HG02885 (cell line): Measurements from ENCODE around the gene OR51V1.

Source experiments
- ATAC-seq: cut with Tn5 transposase; IDR thresholded peaks from one replicate; pipeline ENCODE4 v1.9.1; 2021; ENCODE audit warnings: mild to moderate bottlenecking; ENCODE audit not compliant: unreplicated experiment, poor library complexity

The OR51V1 gene

GRCh38 chr11:5232176-5232575 is 31.7 kb upstream of the OR51V1 start:
- ATAC-seq: no peak

- ATAC-seq: no peak
Measured at GRCh38 chr11:5231111-5231510, 30.6 kb upstream of the OR51V1 start.

- ATAC-seq: no peak
Measured at GRCh38 chr11:5230266-5230665, 29.8 kb upstream of the OR51V1 start.

GRCh38 chr11:5229796-5230195 is 29.3 kb upstream of the OR51V1 start:
- no peak for ATAC-seq

- ATAC-seq: no peak
Measured at GRCh38 chr11:5229356-5229755, 28.9 kb upstream of the OR51V1 start.

- ATAC-seq: no peak
Measured at GRCh38 chr11:5228124-5228523, 27.6 kb upstream of the OR51V1 start.

- ATAC-seq: no peak
Measured at GRCh38 chr11:5227681-5228080, 27.2 kb upstream of the OR51V1 start.

- no peak for ATAC-seq
Measured at GRCh38 chr11:5226732-5227310, 26.3 kb upstream of the OR51V1 start, which contains the start of gene HBB. HBB (minus strand) TSS chr11:5227071; CDS start chr11:5227021, 50 bp downstream.

- no peak for ATAC-seq
Measured at GRCh38 chr11:5225480-5225871, 25.0 kb upstream of the OR51V1 start.

- no peak for ATAC-seq
Measured at GRCh38 chr11:5224538-5225479, 24.3 kb upstream of the OR51V1 start.

- no peak for ATAC-seq
Measured at GRCh38 chr11:5223686-5224085, 23.2 kb upstream of the OR51V1 start.

- ATAC-seq: no peak
Measured at GRCh38 chr11:5223146-5223545, 22.7 kb upstream of the OR51V1 start.

- ATAC-seq: no peak
Measured at GRCh38 chr11:5210376-5210885, 9.9 kb upstream of the OR51V1 start.

- peak; percentile 83 for ATAC-seq
Measured at GRCh38 chr11:5204787-5205186, 4.3 kb upstream of the OR51V1 start.

- ATAC-seq: no peak
Measured at GRCh38 chr11:5203366-5203765, 2.9 kb upstream of the OR51V1 start.

- ATAC-seq: no peak
Measured at GRCh38 chr11:5198285-5198684, 2.2 kb downstream of the OR51V1 start.

- ATAC-seq: no peak
Measured at GRCh38 chr11:5197536-5197935, 2.9 kb downstream of the OR51V1 start.

GRCh38 chr11:5196731-5197130 is 3.8 kb downstream of the OR51V1 start:
- ATAC-seq: no peak

- no peak for ATAC-seq
Measured at GRCh38 chr11:5196067-5196466, 4.4 kb downstream of the OR51V1 start.

- no peak for ATAC-seq
Measured at GRCh38 chr11:5192738-5193137, 7.7 kb downstream of the OR51V1 start.

- no peak for ATAC-seq
Measured at GRCh38 chr11:5188201-5188600, 12.3 kb downstream of the OR51V1 start.
